Effector CD8-positive, alpha-beta T cell (primary cell): ENCODE measurements around the gene ARHGEF4.

Experiments used
- DNase-seq: peaks from one replicate; lab custom pipeline; 2025; lab: John Stamatoyannopoulos, UW

ARHGEF4 gene

DNA sequence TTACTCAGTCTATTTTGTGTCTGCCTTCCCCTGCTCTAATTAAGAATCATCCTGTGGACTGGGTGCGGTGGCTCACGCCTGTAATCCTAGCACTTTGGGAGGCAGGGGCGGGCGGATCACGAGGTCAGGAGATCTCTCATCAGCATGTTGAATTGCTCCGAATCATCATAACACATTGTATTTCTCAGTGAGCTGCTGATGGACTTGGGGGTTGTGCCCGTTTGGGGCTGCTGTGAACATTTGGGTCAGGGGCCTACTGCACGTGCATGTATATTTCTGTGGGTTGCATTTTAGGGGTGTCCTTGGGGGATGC lies 84.4 kb downstream of the ARHGEF4 start:
- no peak for DNase-seq

DNA sequence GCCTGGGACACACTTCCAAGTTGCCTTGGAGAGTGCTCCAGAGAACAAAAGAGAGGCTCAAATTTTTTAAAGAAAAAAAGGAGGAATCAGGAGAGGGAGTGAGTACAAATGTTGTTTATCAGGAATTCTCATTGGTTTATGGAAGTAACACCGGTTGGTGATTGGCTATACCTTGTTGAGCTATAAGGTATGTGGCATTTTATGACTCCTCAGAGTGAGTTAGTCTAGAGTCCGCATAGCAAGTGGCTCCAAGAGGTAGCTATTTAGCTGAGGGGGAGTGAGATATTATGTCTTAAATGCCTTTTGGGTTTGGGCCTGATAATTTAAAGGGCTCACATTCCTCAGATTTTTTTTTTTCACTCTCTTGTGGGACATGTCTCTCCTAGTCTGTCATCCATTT lies 85.7 kb downstream of the ARHGEF4 start:
- DNase-seq: no peak

DNA sequence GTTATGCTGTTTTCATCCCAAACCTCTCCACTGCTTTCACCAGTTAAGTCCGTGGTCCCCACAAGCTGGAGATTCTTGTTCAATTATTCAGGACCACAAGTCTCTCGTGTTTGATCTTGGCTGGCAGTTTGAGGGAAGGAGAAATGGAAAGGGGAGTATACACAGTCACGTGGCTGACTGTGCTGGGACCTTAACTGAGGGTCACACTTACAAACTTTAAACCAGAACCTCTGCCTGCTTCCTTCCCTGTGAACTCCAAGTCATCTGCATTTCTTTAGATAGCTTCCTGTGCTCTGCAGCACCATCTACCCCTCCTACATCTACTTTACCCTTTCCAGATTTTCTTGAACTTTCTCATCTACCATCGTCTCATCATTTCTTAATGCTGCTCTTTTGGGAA lies 91.7 kb downstream of the ARHGEF4 start:
- DNase-seq: no peak

DNA sequence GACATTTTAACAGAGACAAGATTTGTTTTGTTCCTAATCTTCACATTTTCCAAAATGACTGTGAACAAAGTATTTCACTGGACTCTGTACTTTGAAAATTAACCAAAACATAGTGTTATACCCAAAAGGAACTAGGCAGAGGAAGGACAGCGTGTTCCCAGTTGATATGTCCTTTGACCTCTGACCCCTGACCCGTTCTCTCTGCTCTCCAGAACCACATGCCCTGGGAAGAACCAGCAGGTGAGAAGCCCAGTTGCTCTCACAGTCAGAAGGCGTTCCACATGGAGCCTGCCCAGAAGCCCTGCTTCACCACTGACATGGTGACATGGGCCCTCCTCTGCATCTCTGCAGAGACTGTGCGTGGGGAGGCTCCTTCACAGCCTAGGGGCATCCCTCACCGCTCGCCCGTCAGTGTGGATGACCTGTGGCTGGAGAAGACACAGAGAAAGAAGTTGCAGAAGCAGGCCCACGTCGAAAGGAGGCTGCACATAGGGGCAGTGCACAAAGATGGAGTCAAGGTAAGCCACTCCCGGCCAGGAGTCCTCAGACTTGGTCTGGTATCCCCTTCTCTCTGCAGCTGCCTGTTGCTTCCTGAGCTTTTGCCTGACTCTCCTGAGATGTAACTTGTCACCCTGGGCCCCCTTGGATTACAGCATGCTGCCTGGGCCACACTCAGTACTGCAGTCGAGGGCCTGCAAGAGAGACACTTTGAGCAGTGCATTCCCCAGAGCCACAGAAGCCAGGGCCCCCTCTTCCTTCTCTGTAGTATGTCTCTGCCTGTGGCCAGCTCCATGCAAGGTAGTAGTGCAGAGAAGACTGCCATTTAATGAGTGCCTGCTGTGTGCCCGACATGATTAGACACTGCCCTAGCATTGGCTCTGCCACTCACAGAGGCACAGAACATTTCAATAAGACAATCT lies 94.3 kb downstream of the ARHGEF4 start:
- DNase-seq: no peak

DNA sequence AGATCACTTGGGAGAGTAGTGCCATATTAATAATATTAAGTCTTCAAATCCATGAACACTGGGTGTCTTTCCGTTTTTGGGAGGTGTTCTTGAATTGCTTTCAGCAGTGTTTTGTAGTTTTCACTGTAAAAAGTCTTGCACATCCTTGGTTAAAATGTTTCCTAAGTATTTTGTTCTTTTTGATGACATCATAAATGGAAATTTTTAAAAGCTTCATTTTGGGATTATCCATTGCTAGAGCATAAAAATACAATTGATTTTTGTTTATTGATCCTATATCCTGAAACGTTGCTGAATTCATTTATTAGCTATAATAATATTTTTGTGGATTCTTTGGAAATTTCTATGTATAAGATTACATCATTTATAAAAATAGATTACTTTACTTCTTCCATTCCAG lies 96.8 kb downstream of the ARHGEF4 start:
- DNase-seq: no peak

DNA sequence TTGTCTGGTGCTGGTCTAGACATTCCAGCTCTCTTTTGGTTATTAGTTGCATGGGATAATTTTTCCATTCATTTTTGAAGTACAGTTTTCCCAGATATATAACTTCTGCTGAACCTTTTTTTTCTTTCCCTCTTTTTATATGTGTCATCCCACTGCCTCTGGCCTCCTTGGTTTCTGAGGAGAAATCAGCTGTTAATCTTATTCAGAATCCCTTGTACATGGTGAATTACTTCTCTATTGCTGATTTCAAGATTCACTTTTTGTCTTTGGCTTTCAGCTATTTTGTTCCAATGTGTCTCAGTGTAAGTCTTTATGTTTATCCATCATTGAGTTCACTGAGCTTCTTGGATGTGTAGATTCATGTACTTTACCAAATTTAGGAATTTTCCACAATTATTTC lies 99.7 kb downstream of the ARHGEF4 start:
- DNase-seq: no peak

DNA sequence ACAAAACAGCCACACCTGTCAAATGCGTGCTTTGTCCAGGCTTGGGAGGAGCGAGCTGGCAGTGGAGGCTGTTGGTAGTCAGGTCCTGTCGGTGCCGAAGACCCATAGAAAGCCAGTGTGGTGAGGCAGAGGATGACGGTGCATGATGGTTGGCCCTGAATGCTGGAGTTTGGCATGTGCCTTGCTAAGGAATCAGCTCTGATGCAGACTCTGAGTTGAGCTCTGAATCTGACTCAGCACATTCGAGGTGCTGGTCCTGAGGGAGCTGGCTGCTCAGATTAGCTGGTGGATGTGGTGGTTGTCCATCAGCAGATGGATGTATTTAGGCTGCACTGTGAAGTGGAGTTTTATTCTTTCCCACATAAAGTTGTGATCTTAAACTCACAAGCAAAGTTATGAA lies 111.3 kb downstream of the ARHGEF4 start:
- DNase-seq: no peak

DNA sequence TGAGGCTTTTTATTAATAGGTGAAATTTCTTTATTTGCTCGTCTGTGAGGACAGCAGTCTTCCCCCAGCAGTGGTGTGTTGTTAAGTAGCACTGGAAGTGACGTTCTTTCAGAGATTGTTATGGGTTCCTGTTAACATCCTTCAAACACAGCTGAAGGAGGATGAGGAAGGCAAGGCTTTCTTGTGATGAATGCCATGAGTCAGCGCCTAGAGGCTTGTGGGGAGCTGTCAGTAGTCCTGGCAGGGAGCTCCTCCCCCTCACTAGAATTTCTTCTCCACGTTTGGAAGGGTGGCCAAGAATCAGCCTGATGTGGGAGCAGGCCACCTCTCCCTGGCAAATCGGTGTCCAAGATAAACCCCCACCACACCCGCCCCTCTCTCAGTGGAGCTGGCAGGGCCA lies 113.2 kb downstream of the ARHGEF4 start:
- DNase-seq: no peak

DNA sequence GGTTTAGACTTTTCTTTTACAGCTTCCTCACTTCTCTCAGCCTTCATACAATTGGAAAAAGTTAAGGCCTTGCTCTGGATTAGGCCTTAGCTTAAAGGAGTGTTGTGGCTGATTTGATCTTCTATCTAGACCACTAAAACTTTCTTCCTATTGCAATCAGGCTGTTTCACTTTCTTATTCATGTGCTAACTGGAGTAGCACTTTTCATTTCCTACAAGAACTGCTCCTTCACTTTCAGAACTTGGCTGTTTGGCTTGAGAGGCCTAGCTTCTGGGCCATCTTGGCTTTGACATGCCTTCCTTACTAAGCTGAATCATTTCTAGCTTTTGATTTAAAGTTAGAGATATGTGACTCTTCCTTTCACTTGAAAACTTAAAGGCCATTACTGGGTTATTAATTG lies 114.3 kb downstream of the ARHGEF4 start:
- DNase-seq: no peak

DNA sequence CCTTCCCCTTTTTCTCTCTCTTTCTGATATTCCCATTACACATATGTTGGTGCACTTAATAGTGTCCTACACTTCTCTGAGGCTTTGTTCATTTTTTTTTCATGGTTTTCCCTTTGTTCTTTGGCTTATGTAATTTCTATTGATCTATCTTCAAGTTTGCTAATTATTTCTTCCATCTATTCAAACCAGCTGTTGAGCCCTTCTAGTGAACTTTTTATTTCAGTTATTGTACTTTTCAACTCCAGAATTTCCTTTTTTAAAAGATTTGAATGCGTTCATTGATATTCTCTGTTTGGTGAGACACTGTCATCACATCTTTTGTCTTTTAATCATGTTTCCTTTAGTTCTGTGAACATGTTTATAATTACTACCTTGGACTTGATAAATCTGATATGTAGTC lies 118.2 kb downstream of the ARHGEF4 start:
- no peak for DNase-seq

DNA sequence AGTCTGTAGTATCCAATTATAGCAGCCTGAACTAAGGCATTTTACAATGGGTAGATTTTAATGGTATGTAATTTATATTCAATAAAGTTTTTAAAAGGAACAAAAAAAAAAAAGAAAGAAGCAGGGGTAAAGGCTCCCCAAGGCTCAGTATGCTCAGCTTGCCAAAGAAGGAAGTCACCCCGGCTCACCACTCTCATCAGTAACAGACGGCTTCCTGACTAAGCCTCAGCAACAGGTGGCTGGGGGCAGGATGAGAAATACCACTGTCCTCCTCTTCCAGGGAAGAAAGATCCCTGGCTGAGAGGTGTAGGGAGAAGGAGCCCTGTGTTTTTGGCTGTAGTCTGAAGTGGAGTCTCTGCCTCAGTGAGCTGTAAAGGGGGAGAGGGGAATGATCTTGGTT lies 121.2 kb downstream of the ARHGEF4 start:
- DNase-seq: no peak

DNA sequence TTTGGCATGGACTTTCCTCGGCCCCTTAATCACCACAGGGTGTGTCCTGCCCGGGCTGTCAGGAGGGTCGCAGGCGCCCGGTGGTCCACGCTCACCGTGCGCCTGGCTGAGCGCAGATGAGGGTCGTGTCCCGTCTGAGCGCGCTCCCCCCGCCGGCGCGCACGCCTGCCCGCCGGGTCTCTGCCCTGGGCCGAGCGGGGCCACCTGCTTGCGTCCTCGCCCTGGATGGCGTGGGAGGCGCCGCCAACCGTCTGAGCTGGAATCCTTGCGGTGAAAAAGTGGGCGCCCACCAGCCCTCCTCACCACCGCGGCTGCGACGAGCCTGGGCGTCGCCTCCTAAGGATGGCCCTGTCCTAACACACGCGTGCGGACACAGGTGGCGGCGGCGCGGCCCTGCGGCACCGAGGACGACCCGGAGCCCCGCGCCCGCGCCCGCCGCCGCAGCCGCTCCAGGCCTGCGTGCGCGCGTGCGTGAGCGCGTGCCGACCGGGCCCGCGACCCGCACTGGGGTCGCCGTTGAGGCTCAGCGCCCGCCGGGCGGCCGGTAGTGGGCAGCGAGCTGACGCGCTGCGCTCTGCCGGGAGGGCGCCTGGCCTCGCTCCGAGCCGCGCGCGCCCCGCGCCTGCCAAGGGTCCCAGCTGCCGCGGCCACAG lies 126.6 kb downstream of the ARHGEF4 start:
- DNase-seq: no peak

DNA sequence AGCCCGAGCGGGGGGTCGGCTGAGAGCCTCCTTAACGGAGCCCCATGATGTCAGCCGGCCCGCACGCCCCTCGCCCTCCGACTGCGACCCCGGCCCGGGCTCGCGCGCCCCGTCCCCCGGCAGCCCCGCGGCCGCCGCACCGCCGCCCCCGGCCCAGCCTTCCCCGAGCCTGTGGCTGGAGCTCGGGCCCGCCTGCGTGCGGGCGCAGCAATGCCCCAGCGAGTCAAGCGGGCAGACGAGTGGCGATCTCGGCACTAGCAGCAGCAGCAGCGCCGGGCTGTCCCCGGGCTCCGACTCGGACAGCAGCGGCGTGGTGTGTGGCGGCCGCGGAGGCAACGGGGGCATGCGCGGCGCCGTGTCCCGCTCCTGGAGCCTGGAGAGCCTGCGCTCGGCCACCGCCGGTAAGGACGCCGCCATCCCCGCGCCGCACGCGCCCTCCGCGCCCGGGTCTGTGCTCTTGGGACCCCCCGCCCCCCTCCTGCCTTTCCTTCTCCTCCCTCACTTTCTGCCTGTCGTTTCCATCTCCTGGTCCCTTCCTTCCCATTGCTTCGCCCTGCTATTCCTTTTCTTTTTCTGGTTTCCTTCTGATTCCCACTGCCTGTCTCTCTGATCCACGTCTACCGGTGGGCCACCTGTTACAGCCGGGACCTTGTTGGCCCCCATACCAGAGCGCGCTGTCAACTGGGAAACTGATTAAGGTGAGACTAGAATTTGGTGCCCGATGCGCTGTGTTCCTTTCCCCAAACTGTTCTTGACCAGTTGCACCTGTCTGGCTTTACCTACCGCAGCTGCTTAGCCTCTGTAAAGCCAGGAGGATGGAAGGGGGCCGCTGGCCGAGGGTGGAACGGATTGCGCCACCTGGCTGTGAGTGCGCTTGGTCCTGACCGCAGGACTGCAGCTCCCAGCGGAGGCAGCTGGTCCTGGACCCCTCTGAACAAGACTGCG lies 127.4 kb downstream of the ARHGEF4 start:
- DNase-seq: no peak

DNA sequence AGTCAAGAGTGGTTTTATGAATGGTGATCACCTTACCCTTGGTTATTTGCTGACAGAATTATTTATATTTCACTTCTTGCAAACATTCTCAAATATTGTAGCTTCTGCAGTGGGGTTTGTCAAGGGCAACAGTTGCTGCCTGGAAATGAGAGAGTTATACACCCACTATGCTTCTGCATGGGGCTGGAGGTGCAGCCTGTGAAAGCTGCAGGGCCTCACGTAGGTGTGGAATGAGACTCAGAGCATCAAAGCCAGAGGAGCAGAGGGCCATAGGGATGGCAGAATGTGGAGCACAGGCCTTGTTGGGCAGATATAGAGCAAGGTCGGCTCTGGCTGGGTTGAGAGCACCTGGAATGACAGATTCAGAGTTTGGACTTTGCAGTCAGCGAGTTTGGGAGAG lies 128.2 kb downstream of the ARHGEF4 start:
- DNase-seq: no peak

DNA sequence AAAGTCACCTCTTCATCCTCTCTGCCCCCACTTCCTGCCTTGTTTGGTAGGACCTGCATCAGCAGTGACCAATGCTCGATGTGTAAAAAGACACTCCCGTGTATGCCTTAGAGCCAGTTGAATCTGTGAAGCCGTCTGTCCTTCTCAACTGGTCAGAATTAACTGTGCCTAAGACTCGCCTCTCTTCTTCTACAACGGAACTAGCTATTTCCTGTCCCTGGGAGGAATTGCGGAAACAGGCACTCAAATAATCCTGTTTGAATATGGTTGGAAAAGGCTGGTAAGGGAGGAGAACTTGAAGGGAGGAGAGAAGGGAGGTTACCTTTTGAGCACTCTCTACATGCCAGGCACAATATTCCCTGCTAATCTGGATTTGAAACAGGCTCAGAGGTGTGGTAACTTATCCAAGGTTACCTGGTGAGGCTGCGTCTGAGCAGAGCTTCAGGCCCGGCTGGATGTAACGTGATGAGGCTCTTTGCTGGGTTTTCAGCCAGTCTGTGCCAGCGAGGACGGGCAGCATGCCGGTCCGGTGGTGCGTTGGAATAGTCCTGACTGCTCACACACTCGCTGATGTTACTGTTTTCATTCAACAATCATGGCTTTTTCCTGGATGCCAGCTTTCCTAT lies 129.5 kb downstream of the ARHGEF4 start:
- no peak for DNase-seq

DNA sequence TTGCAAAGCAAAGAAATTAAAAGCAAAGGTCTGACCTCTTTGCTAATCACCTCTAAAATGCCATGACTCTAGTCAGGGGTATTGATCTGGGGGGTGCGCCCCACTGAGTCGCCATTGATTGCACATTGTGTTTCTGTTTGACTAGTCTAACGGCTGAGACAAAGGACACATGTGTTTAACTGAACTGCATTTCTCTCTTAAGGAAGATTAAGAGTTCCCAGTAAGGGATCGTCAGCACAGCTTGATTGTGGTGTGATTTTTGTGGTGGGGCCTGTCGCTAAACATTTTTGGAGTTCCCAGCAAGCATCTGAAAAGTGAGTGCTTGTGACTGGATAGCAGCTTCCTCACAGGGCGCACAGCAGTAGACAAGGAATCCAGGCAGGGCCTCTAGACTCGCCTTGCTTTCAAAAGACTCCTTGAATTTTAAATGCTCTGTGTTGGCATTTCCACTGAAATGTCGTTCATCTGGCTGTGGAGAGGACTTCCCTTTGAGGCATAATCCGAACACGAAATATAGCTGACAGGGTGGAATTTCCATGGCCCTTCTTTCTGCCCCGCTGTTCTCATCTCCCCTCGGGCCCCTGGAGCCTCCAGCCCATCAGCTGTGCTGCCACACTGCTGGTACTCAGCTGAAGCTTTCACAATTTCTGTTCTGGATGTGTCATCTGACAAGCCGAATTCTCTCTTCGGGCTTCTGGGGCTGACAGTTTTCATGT lies 130.2 kb downstream of the ARHGEF4 start:
- no peak for DNase-seq

DNA sequence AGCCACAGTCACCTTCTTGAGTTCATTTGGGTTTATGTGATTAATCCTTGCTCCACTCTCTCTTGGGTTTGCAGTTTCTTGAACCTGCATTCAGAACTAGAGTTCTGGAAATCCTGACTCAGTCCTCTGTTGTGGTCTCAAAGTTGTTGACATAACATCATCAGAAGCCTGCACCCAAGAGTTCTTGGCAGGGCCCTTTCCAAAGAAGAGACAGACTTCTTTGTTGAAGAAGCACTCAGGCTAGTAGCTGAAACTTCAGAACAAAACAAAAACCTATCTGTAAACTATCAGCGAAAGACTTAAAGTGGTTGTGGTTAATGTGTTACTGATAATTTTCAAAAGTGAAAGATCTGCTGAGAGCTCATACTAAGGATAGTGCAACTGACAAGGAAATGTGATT lies 135.7 kb downstream of the ARHGEF4 start:
- no peak for DNase-seq

DNA sequence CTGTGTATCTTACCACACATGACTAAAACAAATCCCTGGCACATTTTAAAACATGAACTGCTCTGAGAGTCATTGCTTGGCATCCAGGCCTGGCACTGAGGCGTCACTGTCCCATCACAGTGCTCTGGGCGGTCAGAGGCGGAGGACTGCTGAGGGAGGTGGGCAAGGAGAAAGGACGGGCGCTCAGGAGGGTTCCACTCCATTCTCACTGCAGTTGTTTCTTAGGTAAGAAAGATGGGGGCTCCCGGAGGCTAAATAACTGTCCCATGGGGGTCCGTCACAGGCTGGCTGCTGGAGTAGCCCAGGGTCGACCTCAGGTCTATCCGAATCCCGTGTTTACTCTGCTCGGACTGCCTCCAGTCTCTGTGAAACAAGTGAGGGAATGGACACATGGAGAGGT lies 139.0 kb downstream of the ARHGEF4 start:
- DNase-seq: no peak

DNA sequence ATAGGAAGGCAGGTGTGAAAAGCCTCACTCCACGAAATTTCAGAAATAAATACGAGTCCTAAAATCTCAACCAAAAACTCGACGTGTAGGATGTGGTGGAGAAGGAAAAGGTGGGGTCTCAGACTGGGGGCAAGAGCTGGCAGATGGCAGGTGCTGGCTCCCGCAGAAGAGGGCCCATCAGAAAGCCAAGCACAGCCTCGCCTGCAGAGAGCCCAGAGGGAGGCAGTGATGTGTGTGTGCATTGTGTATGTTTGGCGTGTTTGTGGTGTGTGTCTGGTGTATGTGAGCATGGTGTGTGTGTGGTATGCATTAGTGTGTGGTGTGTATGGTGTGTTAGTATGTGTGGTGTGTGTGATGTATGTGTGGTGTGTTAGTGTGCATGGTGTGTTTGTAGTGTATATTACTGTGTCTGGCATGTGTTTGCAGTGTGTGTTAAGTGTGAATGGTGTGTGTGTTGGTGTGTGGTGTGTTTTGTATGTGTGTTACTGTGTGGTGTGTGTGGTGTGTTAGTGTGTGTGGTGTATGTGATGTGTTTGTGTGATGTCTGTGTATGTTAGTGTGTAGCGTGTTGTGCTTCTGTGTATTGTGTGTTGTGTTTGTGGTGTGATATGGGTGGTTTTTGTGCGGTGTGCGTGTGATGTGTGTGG lies 140.0 kb downstream of the ARHGEF4 start:
- no peak for DNase-seq

DNA sequence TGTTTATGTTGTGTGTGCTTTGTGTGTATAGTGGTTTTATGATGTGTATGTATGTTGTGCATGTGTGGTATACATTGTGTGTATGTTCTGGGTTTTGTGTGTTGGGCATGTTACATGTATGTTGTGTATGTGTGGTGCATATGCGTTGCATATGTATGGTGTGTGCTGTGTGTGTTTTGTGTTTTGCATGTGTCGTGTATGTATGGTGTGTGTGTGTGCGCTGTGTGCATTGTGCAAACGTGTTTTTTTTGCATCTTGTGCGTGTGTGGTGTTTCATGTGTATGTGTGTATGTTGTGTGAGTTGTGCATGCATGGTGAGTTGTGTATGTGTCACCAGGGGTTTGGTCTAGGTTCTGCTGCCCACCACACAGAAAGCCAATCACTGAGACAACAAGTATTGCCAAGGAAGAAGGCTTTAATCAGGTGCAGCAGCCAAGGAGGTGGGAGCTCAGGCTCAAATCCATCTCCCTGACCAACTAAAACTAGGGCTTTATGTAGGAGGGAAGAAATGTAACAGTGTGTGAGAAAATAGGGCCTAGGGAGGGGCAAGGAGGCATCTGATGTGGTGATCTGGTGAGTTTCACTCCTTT lies 140.8 kb downstream of the ARHGEF4 start:
- DNase-seq: no peak

DNA sequence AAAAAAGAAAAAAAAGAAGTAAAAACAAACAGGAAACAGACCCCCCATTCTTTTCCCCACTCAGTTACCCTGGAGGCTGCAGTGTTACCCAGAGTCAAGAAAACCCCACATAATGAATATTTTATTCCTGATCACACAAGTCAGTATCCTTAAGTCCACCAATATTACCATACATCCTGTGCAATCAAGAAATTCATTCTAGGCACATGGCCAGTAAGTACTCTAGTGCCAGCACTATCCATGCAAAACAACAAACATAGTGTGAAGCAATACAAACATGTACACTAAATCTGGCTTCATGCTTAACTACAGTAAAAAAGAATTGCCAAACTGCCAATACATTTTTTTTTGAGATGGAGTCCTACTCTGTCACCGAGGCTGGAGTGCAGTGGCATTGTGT lies 145.0 kb downstream of the ARHGEF4 start:
- no peak for DNase-seq
